ENCODE measurements around the gene HSF5.
"Not testable (repeated sequence)": the region's sequence is repeated elsewhere in the genome, so short reads cannot be mapped to it uniquely, and the experiment has no call there.

HSF5 gene

GRCh38 chr17:58412064-58412703, 76.0 kb downstream of the HSF5 start:
- DNase-seq, result no peak

GRCh38 chr17:58411408-58411894, 76.8 kb downstream of the HSF5 start:
- DNase-seq, result no peak

- no peak for DNase-seq
Observed at GRCh38 chr17:58410714-58411407, 77.3 kb downstream of the HSF5 start.

- no peak for DNase-seq
Observed at GRCh38 chr17:58409432-58409831, 78.8 kb downstream of the HSF5 start.

- no peak for DNase-seq
Observed at GRCh38 chr17:58403311-58403710, 84.9 kb downstream of the HSF5 start.

- DNase-seq, result no peak
Observed at GRCh38 chr17:58402679-58403078, 85.5 kb downstream of the HSF5 start.

GRCh38 chr17:58402047-58402446, 86.2 kb downstream of the HSF5 start:
- DNase-seq, result no peak

- no peak for DNase-seq
Observed at GRCh38 chr17:58401287-58401686, 86.9 kb downstream of the HSF5 start.

GRCh38 chr17:58400826-58401225, 87.4 kb downstream of the HSF5 start:
- DNase-seq, result no peak

- DNase-seq, result no peak
Observed at GRCh38 chr17:58399974-58400373, 88.2 kb downstream of the HSF5 start.

GRCh38 chr17:58398574-58399266, 89.5 kb downstream of the HSF5 start:
- no peak for DNase-seq

- not testable (repeated sequence) for DNase-seq
Observed at GRCh38 chr17:58397421-58397820, 90.8 kb downstream of the HSF5 start.

GRCh38 chr17:58396173-58396572, 92.0 kb downstream of the HSF5 start:
- no peak for DNase-seq

- no peak for DNase-seq
Observed at GRCh38 chr17:58394534-58395223, 93.5 kb downstream of the HSF5 start.

GRCh38 chr17:58391302-58391984, 96.8 kb downstream of the HSF5 start:
- DNase-seq, result no peak

- DNase-seq, result no peak
Observed at GRCh38 chr17:58390884-58391283, 97.3 kb downstream of the HSF5 start.

- no peak for DNase-seq
Observed at GRCh38 chr17:58388302-58389190, 99.7 kb downstream of the HSF5 start.

- DNase-seq, result no peak
Observed at GRCh38 chr17:58387834-58388233, 100.4 kb downstream of the HSF5 start.

- DNase-seq, result no peak
Observed at GRCh38 chr17:58386708-58387107, 101.5 kb downstream of the HSF5 start.

GRCh38 chr17:58385359-58385899, 102.8 kb downstream of the HSF5 start:
- DNase-seq, result no peak

- DNase-seq, result no peak
Observed at GRCh38 chr17:58384897-58385296, 103.3 kb downstream of the HSF5 start.

Measured in effector CD8-positive, alpha-beta T cell (primary cell).